Limb (tissue), 2 donors: ENCODE results near the gene NFKBIE.

Experiments used
- DNase-seq, 2 donors: peaks; one replicate each; pipeline ENCODE4 v3.0.0-alpha.2; 2016; ENCODE audit errors: extremely low spot score in 2 of 2

Gene NFKBIE

GRCh38 chr6:44272999-44273566 is 7.7 kb upstream of the NFKBIE start:
- no peak for DNase-seq

GRCh38 chr6:44272529-44272928 is 7.2 kb upstream of the NFKBIE start:
- no peak for DNase-seq

- no peak for DNase-seq
These were observed 6.6 kb upstream of the NFKBIE start for GRCh38 chr6:44271914-44272313.

- no peak for DNase-seq
These were observed 6.0 kb upstream of the NFKBIE start for GRCh38 chr6:44271406-44271723.

GRCh38 chr6:44270526-44271405 is 5.4 kb upstream of the NFKBIE start:
- DNase-seq: peak in 1 of 2 donors; percentile 80

GRCh38 chr6:44269921-44270525 is 4.7 kb upstream of the NFKBIE start, which contains the start of gene TMEM151B:
TMEM151B (plus strand) TSS chr6:44270450; CDS start chr6:44270743, 293 bp downstream.
- no peak for DNase-seq

GRCh38 chr6:44269178-44269920 is 4.0 kb upstream of the NFKBIE start:
- DNase-seq: no peak

- peak; percentile 53 to 82 for DNase-seq
These were observed 2.8 kb upstream of the NFKBIE start for GRCh38 chr6:44268095-44268628.

GRCh38 chr6:44267252-44267651 is 1.9 kb upstream of the NFKBIE start:
- no peak for DNase-seq

GRCh38 chr6:44266347-44266746 is 996 bp upstream of the NFKBIE start:
- DNase-seq: no peak

- DNase-seq: no peak
These were observed 427 bp upstream of the NFKBIE start for GRCh38 chr6:44265722-44266233.

- no peak for DNase-seq
These were observed 971 bp downstream of the NFKBIE start for GRCh38 chr6:44264154-44265006.

- no peak for DNase-seq
These were observed 1.8 kb downstream of the NFKBIE start for GRCh38 chr6:44263354-44264100.

GRCh38 chr6:44262467-44263353 is 2.6 kb downstream of the NFKBIE start:
- DNase-seq: no peak

- DNase-seq: no peak
These were observed 3.8 kb downstream of the NFKBIE start for GRCh38 chr6:44261581-44261980.

- no peak for DNase-seq
These were observed 4.7 kb downstream of the NFKBIE start for GRCh38 chr6:44260451-44261297.

- no peak for DNase-seq
These were observed 5.3 kb downstream of the NFKBIE start for GRCh38 chr6:44260011-44260410.

- no peak for DNase-seq
These were observed 6.4 kb downstream of the NFKBIE start for GRCh38 chr6:44258921-44259320.
